ENCODE measurements around the gene SCIMP.
"Not testable (repeated sequence)": the region's sequence is repeated elsewhere in the genome, so short reads cannot be mapped to it uniquely, and the experiment has no call there.

The SCIMP gene

GRCh38 chr17:5182597-5183409 lies 51.9 kb downstream of the SCIMP start:
- DNase-seq, result no peak

- DNase-seq, result no peak
Observed at GRCh38 chr17:5181509-5182305, 53.0 kb downstream of the SCIMP start.

- DNase-seq, result no peak
Observed at GRCh38 chr17:5179003-5179402, 55.7 kb downstream of the SCIMP start.

- not testable (repeated sequence) for DNase-seq
Observed at GRCh38 chr17:5175027-5175426, 59.6 kb downstream of the SCIMP start.

- DNase-seq, result not testable (repeated sequence)
Observed at GRCh38 chr17:5165791-5166564, 68.7 kb downstream of the SCIMP start.

- DNase-seq, result no peak
Observed at GRCh38 chr17:5164436-5164835, 70.2 kb downstream of the SCIMP start.

GRCh38 chr17:5161793-5162192 lies 72.9 kb downstream of the SCIMP start:
- DNase-seq, result not testable (repeated sequence)

- not testable (repeated sequence) for DNase-seq
Observed at GRCh38 chr17:5160702-5161101, 74.0 kb downstream of the SCIMP start.
